Measurements from ENCODE around the gene MAP7D2.
"Not testable (repeated sequence)": the region's sequence is repeated elsewhere in the genome, so short reads cannot be mapped to it uniquely, and the experiment has no call there.

DNA sequence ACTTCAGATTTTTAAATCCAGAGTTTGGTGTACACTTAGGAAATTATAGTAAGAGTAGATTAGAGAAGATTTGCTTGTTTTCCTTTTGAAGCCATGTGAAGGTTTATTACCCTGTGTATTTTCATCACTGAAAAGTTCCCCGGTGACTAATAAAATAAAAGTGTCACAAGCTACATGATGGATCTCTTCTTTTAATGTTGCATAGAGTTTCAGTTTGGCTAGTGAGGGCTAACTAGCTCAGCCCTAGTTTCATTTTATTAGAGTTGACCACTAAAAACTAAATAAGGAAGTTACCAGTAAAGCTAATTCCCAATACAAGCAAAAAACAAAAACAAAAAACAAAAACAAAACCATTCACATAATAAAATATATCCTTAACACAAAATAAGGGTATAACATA is 10.1 kb upstream of the MAP7D2 start:
- not testable (repeated sequence) for TF ChIP-seq EP300 (IDR thresholded peaks at IDR 0.05; ENCODE audit: low read depth); CTCF (IDR thresholded peaks at IDR 0.05); POLR2AphosphoS5 (IDR thresholded peaks at IDR 0.05); POLR2A (IDR thresholded peaks at IDR 0.05)

Data from transverse colon (tissue), 4 donors.